ENCODE measurements around the gene PMIS2.
"Not testable (repeated sequence)": the region's sequence is repeated elsewhere in the genome, so short reads cannot be mapped to it uniquely, and the experiment has no call there.

PMIS2 gene

DNA sequence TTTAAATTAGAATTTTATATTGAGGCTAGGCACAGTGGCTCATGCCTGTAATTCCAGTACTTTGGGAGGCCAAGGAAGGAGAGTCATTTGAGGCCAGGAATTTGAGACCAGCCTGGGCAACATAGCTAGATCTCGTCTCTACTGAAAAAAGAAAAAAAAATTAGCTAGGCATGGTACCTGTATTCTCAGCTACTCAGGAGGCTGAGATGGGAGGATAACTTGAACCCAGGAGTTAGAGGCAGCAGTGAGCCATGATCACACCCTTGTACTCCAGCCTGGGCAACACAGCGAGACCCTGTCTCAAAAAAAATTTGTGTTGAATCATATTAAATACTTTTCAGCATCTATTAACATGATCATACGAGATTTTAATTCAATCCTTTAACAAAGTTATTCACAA is 4.9 kb downstream of the PMIS2 start:
- H3K27ac ChIP-seq: no peak overlapping the region
- DNase-seq (ENCODE audit: low spot score): no peak
- no peak for TF ChIP-seq CTCF (IDR thresholded peaks at IDR 0.05)
- no peak overlapping the region for H3K4me3 ChIP-seq

DNA sequence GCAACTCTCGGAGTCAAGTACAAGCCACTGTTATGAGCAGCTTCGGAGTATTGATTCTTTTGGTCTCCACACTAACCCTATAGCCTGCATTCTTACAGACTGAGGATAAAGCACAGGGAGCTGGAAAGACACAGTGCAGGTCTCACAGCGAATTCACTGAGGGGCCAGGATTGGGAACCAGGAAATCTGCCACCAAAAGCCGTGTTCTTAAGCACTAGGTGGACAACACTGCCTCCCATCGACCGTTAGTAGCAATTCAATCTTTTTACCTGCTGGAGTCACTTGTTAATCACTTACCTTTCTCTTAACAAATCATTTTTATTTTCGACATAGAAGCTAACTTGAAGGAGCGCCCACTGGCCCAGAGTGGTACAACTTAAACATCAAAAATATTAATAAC is 6.3 kb downstream of the PMIS2 start:
- no peak for DNase-seq (ENCODE audit: low spot score)
- Histone ChIP-seq H3K4me3 (no peak overlapping the region), H3K27ac (no peak overlapping the region)
- no peak for TF ChIP-seq CTCF (IDR thresholded peaks at IDR 0.05)

GRCh38 chr19:35595026-35595425 is 9.1 kb downstream of the PMIS2 start:
- not testable (repeated sequence) for DNase-seq (ENCODE audit: low spot score); H3K4me3 ChIP-seq; H3K27ac ChIP-seq

DNA sequence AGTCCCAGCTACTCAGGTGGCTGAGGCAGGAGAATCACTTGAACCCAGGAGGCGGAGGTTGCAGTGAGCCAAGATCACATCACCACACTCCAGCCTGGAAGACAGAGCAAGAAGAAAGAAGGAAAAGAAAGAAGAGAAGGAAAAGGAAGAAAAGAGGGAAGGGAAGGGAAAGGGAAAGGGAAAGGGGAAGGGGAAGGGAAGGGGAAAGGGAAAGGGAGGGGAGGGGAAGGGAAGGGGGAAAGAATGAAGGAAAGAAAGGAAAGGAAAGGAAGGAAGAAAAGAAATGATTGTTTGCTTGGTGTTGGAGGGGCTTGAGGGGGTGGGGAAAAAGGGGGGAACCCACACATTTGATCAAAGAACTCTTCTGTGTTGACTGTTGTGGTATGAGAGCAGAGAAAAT is 10.0 kb downstream of the PMIS2 start:
- no peak for DNase-seq (ENCODE audit: low spot score)
- no peak for TF ChIP-seq CTCF (IDR thresholded peaks at IDR 0.05)
- no peak overlapping the region for H3K4me3 ChIP-seq
- no peak overlapping the region for H3K27ac ChIP-seq

DNA sequence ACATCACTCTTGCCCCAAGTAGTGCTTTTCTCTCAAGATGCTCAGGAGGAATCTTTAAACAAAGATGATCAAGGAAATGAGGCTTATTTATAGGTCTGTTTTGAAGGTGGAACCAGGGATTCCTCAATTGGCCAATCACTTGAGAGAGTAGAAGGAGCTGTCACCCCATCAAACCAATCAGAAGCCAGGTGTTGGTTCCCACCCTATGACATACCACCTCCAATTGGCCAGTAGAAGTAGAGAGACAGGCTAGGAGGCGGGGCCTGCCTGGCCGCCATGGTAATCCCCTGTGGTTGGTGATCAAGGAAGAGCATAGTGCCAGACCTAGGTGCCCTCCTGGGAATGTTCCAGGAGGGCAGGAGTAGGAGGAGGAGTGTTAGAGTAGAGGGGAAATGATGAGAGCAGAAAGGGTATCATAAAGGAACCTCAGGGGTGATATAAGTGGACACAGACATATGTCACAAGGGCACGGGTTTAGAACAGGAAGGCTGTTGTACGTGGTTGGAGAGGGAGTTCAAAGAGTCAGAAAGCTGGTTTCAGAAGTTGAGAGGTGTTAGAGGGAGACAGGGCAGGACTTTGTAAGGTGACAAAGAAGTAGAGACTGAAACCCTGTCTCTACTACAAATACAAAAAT is 10.5 kb downstream of the PMIS2 start:
- Histone ChIP-seq H3K4me3 (no peak overlapping the region), H3K27ac (no peak overlapping the region)
- DNase-seq (ENCODE audit: low spot score): no peak
- no peak for TF ChIP-seq CTCF (IDR thresholded peaks at IDR 0.05)

GRCh38 chr19:35601971-35602370 is 16.0 kb downstream of the PMIS2 start:
- TF ChIP-seq CTCF (IDR thresholded peaks at IDR 0.05): no peak
- H3K4me3 ChIP-seq: no peak overlapping the region
- DNase-seq (ENCODE audit: low spot score): no peak
- H3K27ac ChIP-seq: no peak overlapping the region

- H3K4me3 ChIP-seq; DNase-seq (ENCODE audit: low spot score); H3K27ac ChIP-seq: not testable (repeated sequence)
Observed at GRCh38 chr19:35604436-35604835, 18.5 kb downstream of the PMIS2 start.

DNA sequence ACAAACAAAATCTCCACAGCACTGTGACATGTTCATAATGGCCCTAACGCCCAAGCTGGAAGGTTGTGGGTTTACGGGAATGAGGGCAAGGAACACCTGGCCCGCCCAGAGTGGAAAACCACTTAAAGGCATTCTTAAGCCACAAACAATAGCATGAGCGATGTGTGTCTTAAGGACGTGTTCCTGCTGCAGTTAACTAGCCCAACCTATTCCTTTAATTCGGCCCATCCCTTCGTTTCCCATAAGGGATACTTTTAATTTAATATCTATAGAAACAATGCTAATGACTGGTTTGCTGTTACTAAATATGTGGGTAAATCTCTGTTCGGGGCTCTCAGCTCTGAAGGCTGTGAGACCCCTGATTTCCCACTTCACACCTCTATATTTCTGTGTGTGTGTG is 21.2 kb downstream of the PMIS2 start:
- not testable (repeated sequence) for DNase-seq (ENCODE audit: low spot score); H3K27ac ChIP-seq; H3K4me3 ChIP-seq

DNA sequence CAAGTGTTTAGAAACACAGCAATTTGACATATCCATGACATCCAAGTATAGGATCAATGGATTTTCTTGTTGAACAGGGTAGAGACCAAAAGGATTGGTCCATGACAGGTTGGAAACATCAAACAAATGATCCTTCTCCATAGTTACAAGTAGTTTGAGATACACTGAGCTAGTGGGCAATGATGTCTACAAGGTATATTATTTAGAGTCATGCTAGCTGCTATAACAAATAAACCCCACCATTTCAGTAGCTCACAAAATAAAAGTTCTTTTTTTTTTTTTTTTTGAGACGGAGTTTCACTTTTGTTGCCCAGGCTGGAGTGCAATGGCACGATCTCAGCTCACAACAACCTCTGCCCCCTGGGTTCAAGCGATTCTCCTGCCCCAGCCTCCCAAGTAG is 21.7 kb downstream of the PMIS2 start:
- no peak overlapping the region for H3K27ac ChIP-seq
- no peak for TF ChIP-seq CTCF (IDR thresholded peaks at IDR 0.05)
- DNase-seq (ENCODE audit: low spot score): no peak
- H3K4me3 ChIP-seq: no peak overlapping the region
